ENCODE measurements around the gene CALML3. TPM values are rescaled to one million over a fixed set of nuclear protein-coding genes. Genes with fewer than 3 reads are reported as not detected.

Gene CALML3
- total and polyA plus RNA-seq, 2 donors (not counting 3 experiments of a cell fraction or from before 2014, with no cell fraction given) = not detected

GRCh38 chr10:5557040-5557721, 32.4 kb downstream of the CALML3 start:
- no TSS peak for BruUV-seq (replicated peaks)
- ChIA-PET CTCF (interaction anchor here (1.9 kb wide), 1 partner anchor 66 kb away, joined by 8 read pairs; no protein-coding TSS in a partner anchor), POLR2A (no interaction called here)
- H3K4me1 ChIP-seq (ENCODE audit: control insufficient read depth, extremely low read depth, insufficient read depth, low read length) = peaks cover 32% of the 10 kb centered on the region
- H3K27ac ChIP-seq (ENCODE audit: insufficient read depth, low read depth, low read length) = no peak overlapping the region
- H3K9ac ChIP-seq (replicated peaks; ENCODE audit: extremely low read depth, insufficient read depth, low read length) = no peak overlapping the region
- H3K27me3 ChIP-seq (ENCODE audit: control insufficient read depth in 2 of 2, insufficient read depth in 2 of 2, low read length in 2 of 2) = no peaks in the 10 kb centered on the region
- no peak for DNase-seq (ENCODE audit: low read depth, low spot score)
- intact Hi-C loops (cut with micrococcal nuclease) (no loop called here), dilution Hi-C loops (cut with MboI; ENCODE audit: extremely low pct_ligation_motif_present, low sequenced_read_pairs) (no loop called here)
- no peaks in the 10 kb centered on the region for H3K36me3 ChIP-seq (ENCODE audit: control insufficient read depth in 2 of 2, extremely low read depth in 1 of 2, insufficient read depth in 2 of 2, low read length in 2 of 2)
- H4K20me1 ChIP-seq (replicated peaks; ENCODE audit: control insufficient read depth, extremely low read depth, insufficient read depth, low read length) = no peaks in the 10 kb centered on the region
- no peak for FAIRE-seq
- TF ChIP-seq MYC (IDR thresholded peaks at IDR 0.05; ENCODE audit: low read depth, low read length) (no peak), POLR2A (IDR thresholded peaks at IDR 0.05; ENCODE audit: low read depth, low read length) (no peak)
- H3K4me2 ChIP-seq (ENCODE audit: insufficient read depth, low read length) = no peak overlapping the region
- H3K4me3 ChIP-seq (replicated peaks in 1 of 3; ENCODE audit: insufficient read depth in 1 of 3, low read depth in 1 of 3, low read length in 3 of 3) = no peak overlapping the region
- H3K9me1 ChIP-seq (replicated peaks; ENCODE audit: control insufficient read depth, extremely low read depth, insufficient read depth, low read length) = no peaks in the 10 kb centered on the region
- no peaks in the 10 kb centered on the region for H3K79me2 ChIP-seq (ENCODE audit: control insufficient read depth, insufficient read depth, low read length)
- no peak overlapping the region for H2AFZ ChIP-seq (ENCODE audit: low read depth, low read length)
- no peaks in the 10 kb centered on the region for H3K9me3 ChIP-seq (replicated peaks; ENCODE audit: control insufficient read depth, insufficient read depth, low read length)

- H3K4me2 ChIP-seq (ENCODE audit: insufficient read depth, low read length) = no peak overlapping the region
- dilution Hi-C loops (cut with MboI; ENCODE audit: extremely low pct_ligation_motif_present, low sequenced_read_pairs) = no loop called here
- DNase-seq (ENCODE audit: low read depth, low spot score) (no peak), FAIRE-seq (no peak)
- no peaks in the 10 kb centered on the region for H3K36me3 ChIP-seq (ENCODE audit: control insufficient read depth in 2 of 2, extremely low read depth in 1 of 2, insufficient read depth in 2 of 2, low read length in 2 of 2)
- no peaks in the 10 kb centered on the region for H4K20me1 ChIP-seq (replicated peaks; ENCODE audit: control insufficient read depth, extremely low read depth, insufficient read depth, low read length)
- H3K79me2 ChIP-seq (ENCODE audit: control insufficient read depth, insufficient read depth, low read length) = no peaks in the 10 kb centered on the region
- no peaks in the 10 kb centered on the region for H3K27me3 ChIP-seq (ENCODE audit: control insufficient read depth in 2 of 2, insufficient read depth in 2 of 2, low read length in 2 of 2)
- no peak overlapping the region for H3K4me3 ChIP-seq (replicated peaks in 1 of 3; ENCODE audit: insufficient read depth in 1 of 3, low read depth in 1 of 3, low read length in 3 of 3)
- intact Hi-C loops (cut with micrococcal nuclease) = no loop called here
- TF ChIP-seq FOS (IDR thresholded peaks at IDR 0.05; ENCODE audit: borderline replicate concordance, insufficient read depth, low read length) = no peak
- TF ChIP-seq MAX (IDR thresholded peaks at IDR 0.05; ENCODE audit: insufficient read depth, insufficient read length) = no peak
- TF ChIP-seq POLR2AphosphoS5 (IDR thresholded peaks at IDR 0.05; ENCODE audit: insufficient read depth, low read depth, low read length) = no peak
- no peak for TF ChIP-seq JUN (IDR thresholded peaks at IDR 0.05; ENCODE audit: borderline replicate concordance, insufficient read depth, insufficient read length, low read depth)
- no peak for TF ChIP-seq GATA2 (IDR thresholded peaks at IDR 0.05; ENCODE audit: insufficient read depth, insufficient read length, low read depth, low read length)
- TF ChIP-seq MYC (IDR thresholded peaks at IDR 0.05; ENCODE audit: low read depth, low read length) = no peak
- TF ChIP-seq POLR2A (IDR thresholded peaks at IDR 0.05; ENCODE audit: low read depth, low read length) = no peak
- no peak for TF ChIP-seq CTCF (IDR thresholded peaks at IDR 0.05; ENCODE audit: extremely low read depth in 1 of 2, insufficient read depth in 1 of 2, low read depth in 1 of 2, low read length in 2 of 2)
- no peak for TF ChIP-seq EZH2 (IDR thresholded peaks at IDR 0.05; ENCODE audit: borderline replicate concordance, low read depth, low read length, severe bottlenecking)
- no peak overlapping the region for H3K9ac ChIP-seq (replicated peaks; ENCODE audit: extremely low read depth, insufficient read depth, low read length)
- H3K4me1 ChIP-seq (ENCODE audit: control insufficient read depth, extremely low read depth, insufficient read depth, low read length) = peaks cover 32% of the 10 kb centered on the region
- H2AFZ ChIP-seq (ENCODE audit: low read depth, low read length) = no peak overlapping the region
- POLR2A ChIA-PET = no interaction called here
- no TSS peak for BruUV-seq (replicated peaks)
- H3K9me1 ChIP-seq (replicated peaks; ENCODE audit: control insufficient read depth, extremely low read depth, insufficient read depth, low read length) = no peaks in the 10 kb centered on the region
- no peak overlapping the region for H3K27ac ChIP-seq (ENCODE audit: insufficient read depth, low read depth, low read length)
- CTCF ChIA-PET = interaction anchor here (0.9 to 3.6 kb wide), 2 partner anchors 10 to 37 kb away, joined by 3 to 21 read pairs; no protein-coding TSS in a partner anchor
- no peaks in the 10 kb centered on the region for H3K9me3 ChIP-seq (replicated peaks; ENCODE audit: control insufficient read depth, insufficient read depth, low read length)
Measured at GRCh38 chr10:5557799-5558771, 33.3 kb downstream of the CALML3 start.
